A673 (cell line): ENCODE data around the gene GLIS2. TPM values are rescaled to one million over a fixed set of nuclear protein-coding genes. Genes with fewer than 3 reads are reported as not detected.

Experiments used
- BruUV-seq: library from RNA; stranded (reverse); fragments of 400-500 nt; replicated peaks from 2 replicates; lab custom pipeline; 2021; lab: Mats Ljungman, UMichigan
- CTCF ChIA-PET: fragments of 300-600 bp; sonication (Branson Sonifier 250); formaldehyde crosslinking; loops from one replicate; lab custom pipeline; 2022; ENCODE audit warnings: antibody characterized with exemption; lab: Charles Lee
- POLR2A ChIA-PET: fragments of 300-600 bp; sonication (Branson Sonifier 250); formaldehyde crosslinking; loops from one replicate; lab custom pipeline; 2022; ENCODE audit warnings: antibody characterized with exemption; ENCODE audit not compliant: low non-redundant PET; lab: Charles Lee
- DNase-seq: peaks from one replicate; pipeline ENCODE4 v3.0.0-alpha.2; 2015; ENCODE audit warnings: low spot score
- H3K27ac ChIP-seq: fragments of 200-600 bp; sonication (generic); 2 replicates; pipeline ENCODE4 v1.5.1; 2016; ENCODE audit warnings: mixed run types, low read depth, mild to moderate bottlenecking, mixed read lengths, antibody characterized with exemption, low read length; ENCODE audit not compliant: poor library complexity, severe bottlenecking
- H3K27me3 ChIP-seq: fragments of 200-600 bp; sonication (generic); replicated peaks from 2 replicates; pipeline ENCODE4 v1.6.1; 2017; ENCODE audit warnings: mixed run types, low read depth, mild to moderate bottlenecking, mixed read lengths, antibody characterized with exemption, low read length; ENCODE audit not compliant: insufficient read depth, poor library complexity
- H3K36me3 ChIP-seq: fragments of 200-600 bp; sonication (generic); 2 replicates; pipeline ENCODE4 v1.6.1; 2016; ENCODE audit warnings: mixed run types, mild to moderate bottlenecking, mixed read lengths, antibody characterized with exemption, low read length; ENCODE audit not compliant: insufficient read depth, poor library complexity, severe bottlenecking
- H3K4me1 ChIP-seq: fragments of 200-600 bp; sonication (generic); 2 replicates; pipeline ENCODE4 v1.6.1; 2017; ENCODE audit warnings: mixed run types, mild to moderate bottlenecking, mixed read lengths, antibody characterized with exemption, low read length; ENCODE audit not compliant: insufficient read depth, poor library complexity, severe bottlenecking
- H3K4me3 ChIP-seq: fragments of 200-600 bp; sonication (generic); 2 replicates; pipeline ENCODE4 v1.5.1; 2016; ENCODE audit warnings: low read depth, mixed run types, mild to moderate bottlenecking, mixed read lengths, low read length; ENCODE audit not compliant: poor library complexity, severe bottlenecking
- H3K9me3 ChIP-seq: fragments of 200-600 bp; sonication (generic); 2 replicates; pipeline ENCODE4 v1.6.1; 2016; ENCODE audit warnings: mixed run types, low read depth, mild to moderate bottlenecking, mixed read lengths, antibody characterized with exemption, low read length; ENCODE audit not compliant: poor library complexity, severe bottlenecking
- EZH2 ChIP-seq: fragments of 200-600 bp; sonication (generic); IDR thresholded peaks from 2 replicates; pipeline ENCODE4 v1.6.1; 2017; ENCODE audit warnings: borderline replicate concordance, low read depth, mild to moderate bottlenecking, mixed read lengths, antibody characterized with exemption, low read length; ENCODE audit not compliant: poor library complexity, severe bottlenecking
- intact Hi-C: fragments of 100-400 bp; cut with micrococcal nuclease; formaldehyde crosslinking; loops from one replicate; pipeline ENCODE4 v1.10.0; 2022; ENCODE audit not compliant: unreplicated experiment
- total RNA-seq: library from RNA; stranded (reverse); gene quantifications from 2 replicates; pipeline ENCODE4 v1.2.3, GENCODE V29; 2021
- TF ChIP-seq, protein P1 (sequence below): fragments of 300-800, 200-600 bp; sonication (generic); conservative IDR thresholded peaks from 2 replicates; pipeline ENCODE4 v1.5.1; 2017; ENCODE audit warnings: low read depth, mild to moderate bottlenecking, antibody characterized with exemption, low read length, moderate library complexity, mixed read lengths

The GLIS2 gene
- total RNA-seq, 1 experiment from 2014 or later = 10.6 TPM

DNA sequence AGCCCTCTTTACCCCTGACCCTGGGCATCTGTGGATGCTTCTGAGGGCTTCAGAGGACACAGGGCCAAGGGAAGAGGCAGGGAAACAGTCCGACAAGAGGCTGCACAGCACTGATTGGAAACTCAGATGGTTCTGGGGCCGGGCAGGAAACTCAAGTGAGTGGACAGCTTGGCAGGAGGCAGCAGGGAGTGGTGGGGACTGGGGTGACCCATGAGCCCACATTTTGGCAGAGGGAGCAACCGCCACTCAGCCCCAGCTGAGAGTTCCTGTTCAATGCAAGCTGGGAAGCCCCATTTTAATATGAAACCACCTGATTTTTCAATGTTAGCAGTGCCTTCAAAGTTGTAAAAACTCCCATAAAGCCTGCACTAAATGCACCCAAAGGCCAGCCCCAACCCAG lies 54.3 kb downstream of the GLIS2 start:
- POLR2A ChIA-PET = no interaction called here
- intact Hi-C loops = no loop called here
- Histone ChIP-seq H3K36me3 (no peaks in the 10 kb centered on the region), H3K9me3 (no peaks in the 10 kb centered on the region), H3K27ac (no peak overlapping the region), H3K4me1 (peaks cover 30% of the 10 kb centered on the region), H3K4me3 (no peak overlapping the region), H3K27me3 (no peaks in the 10 kb centered on the region)
- TF ChIP-seq, protein P1, sequence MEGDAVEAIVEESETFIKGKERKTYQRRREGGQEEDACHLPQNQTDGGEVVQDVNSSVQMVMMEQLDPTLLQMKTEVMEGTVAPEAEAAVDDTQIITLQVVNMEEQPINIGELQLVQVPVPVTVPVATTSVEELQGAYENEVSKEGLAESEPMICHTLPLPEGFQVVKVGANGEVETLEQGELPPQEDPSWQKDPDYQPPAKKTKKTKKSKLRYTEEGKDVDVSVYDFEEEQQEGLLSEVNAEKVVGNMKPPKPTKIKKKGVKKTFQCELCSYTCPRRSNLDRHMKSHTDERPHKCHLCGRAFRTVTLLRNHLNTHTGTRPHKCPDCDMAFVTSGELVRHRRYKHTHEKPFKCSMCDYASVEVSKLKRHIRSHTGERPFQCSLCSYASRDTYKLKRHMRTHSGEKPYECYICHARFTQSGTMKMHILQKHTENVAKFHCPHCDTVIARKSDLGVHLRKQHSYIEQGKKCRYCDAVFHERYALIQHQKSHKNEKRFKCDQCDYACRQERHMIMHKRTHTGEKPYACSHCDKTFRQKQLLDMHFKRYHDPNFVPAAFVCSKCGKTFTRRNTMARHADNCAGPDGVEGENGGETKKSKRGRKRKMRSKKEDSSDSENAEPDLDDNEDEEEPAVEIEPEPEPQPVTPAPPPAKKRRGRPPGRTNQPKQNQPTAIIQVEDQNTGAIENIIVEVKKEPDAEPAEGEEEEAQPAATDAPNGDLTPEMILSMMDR = no peak
- no peak for TF ChIP-seq EZH2
- CTCF ChIA-PET = no interaction called here
- BruUV-seq = no TSS peak
- no peak for DNase-seq

DNA sequence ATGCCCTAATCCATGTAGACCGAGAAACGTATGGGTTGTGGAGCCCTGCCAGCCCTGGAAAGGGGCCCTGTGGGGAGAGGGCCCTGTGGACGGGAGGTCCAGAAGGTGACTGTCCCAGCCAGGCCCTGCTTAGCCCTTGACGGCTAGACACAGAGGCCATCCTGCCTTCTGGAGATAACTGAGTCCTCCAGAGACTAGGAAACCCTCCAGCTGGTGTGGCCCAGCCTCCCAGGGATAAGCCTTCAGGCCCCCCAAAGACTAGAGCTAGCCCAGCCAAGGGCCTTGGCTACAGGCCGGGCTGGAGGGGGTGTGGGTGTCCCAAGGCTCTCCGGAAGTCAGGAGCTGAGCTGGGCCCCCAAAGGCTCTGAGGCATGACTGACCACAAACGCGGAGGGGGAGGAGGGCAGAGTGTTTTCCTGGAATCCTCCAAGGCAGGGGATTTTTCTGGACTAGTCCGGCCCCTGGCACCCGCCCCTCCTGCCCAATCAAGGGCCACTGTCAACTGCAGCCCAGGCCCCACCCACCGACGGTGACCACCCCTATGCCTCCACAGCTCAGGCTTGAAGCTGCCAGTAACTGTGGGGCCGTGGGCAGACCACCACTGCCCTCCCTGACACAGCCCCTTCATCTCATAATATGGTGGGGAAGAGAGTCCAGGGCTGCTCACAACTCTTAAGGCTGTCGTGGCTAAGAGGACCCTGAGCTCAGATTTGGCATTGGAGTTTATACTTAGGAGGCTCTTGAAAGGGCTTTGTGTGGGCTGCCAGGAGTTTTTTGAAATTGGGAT lies 54.9 kb downstream of the GLIS2 start:
- Histone ChIP-seq H3K36me3 (no peaks in the 10 kb centered on the region), H3K27me3 (no peaks in the 10 kb centered on the region), H3K4me3 (no peak overlapping the region), H3K4me1 (peaks cover 31% of the 10 kb centered on the region), H3K9me3 (no peaks in the 10 kb centered on the region), H3K27ac (no peak overlapping the region)
- POLR2A ChIA-PET = no interaction called here
- intact Hi-C loops = no loop called here
- TF ChIP-seq, protein P1 = no peak
- TF ChIP-seq EZH2 = no peak
- BruUV-seq = no TSS peak
- no peak for DNase-seq
- CTCF ChIA-PET = no interaction called here

DNA sequence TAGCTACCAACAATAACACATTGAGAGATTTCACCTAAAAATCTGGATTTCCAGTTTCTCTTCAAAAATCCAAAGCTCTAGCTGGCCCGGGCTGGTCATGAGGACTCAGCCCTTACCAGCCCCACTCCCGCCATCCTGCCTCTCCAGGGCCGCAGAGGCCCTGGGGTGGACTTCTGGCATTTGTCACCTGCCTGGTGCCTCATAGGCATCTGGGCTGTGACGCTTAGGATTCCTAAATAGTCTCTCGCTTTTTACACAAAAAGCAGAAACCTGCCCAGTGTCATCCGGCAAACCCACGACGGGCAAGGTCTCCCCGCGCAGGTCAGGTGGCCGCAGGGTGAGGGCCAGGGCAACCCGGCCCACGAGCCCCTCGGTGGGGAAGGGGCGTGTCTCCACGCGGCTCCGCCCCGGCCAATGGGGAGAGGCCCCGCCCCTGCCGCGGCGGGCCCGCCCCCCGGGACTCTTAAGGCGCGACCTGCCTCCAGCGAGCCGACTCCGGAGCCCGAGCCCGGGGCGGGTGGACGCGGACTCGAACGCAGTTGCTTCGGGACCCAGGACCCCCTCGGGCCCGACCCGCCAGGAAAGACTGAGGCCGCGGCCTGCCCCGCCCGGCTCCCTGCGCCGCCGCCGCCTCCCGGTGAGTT lies 55.6 kb downstream of the GLIS2 start, which contains the start of gene VASN:
Gene VASN (plus strand): TSS at position 492 of the 644 bp plus-strand sequence. CDS start 9,030 bp downstream, outside the sequence.
- Histone ChIP-seq H3K36me3 (no peaks in the 10 kb centered on the region), H3K4me1 (peaks cover 31% of the 10 kb centered on the region), H3K9me3 (no peaks in the 10 kb centered on the region), H3K27me3 (no peaks in the 10 kb centered on the region), H3K4me3 (peak within 1 kb of the TSS; percentile 68), H3K27ac (peak within 1 kb of the TSS; percentile 58)
- TF ChIP-seq, protein P1 = no peak
- TF ChIP-seq EZH2 = no peak
- peak; percentile 80 for DNase-seq
- ChIA-PET CTCF (no interaction called here), POLR2A (no interaction called here)
- no TSS peak for BruUV-seq
- intact Hi-C loops = no loop called here
